GM18507 (cell line): ENCODE data around the gene DAGLB.

Source experiments
- DNase-seq: peaks from one replicate; pipeline ENCODE4 v3.0.0; 2011; ENCODE audit warnings: low read depth; ENCODE audit not compliant: insufficient read length; ENCODE audit errors: extremely low spot score
- FAIRE-seq: peaks from 2 replicates; lab custom pipeline; 2011; peaks lifted over from hg19 to GRCh38; lab: Jason Lieb, UNC

Gene DAGLB

DNA sequence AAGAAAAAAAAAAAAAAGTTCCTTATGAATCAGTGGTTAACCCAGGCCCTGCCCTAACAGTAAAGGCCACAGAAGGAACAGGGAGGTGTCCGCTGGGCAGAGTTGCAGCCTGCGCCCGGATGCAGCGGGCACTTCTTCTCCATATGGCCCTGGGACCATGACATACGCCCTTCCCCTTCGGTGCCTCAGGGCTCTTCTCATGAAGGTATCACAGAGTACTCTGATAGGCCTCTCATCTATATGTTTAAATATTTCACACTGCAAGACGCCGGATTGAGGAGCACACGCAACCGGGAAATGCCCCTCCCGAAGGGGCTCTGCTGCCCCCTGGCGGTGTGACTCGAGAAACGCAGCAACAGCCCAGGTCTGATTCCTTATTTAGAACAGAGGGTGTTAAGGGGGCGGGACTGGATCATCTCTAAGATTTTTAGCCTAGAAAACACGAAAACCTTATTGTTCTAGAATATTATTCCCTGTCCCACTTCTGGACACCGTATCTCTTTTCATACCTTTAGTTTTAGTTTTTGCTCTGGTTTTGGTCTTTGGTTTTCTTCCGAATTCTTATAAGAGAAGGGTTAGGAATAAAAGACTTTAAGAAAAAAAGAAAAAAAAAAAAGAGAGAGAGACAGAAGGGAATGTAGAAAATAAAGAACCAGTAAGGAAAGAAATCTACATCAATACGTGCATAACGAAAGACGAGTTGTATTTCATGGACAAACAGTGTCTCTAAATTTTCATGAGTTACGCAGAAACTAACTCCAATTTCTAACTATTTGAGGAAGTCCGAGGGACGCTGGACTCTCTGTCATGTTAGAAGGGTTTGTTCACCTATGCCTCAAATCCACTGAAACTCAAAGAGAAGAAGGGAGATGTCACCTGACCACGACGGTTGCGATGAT is 12.0 kb downstream of the DAGLB start:
- DNase-seq, result peak; percentile 83
- FAIRE-seq, result peak; percentile 88

- no peak for FAIRE-seq
- DNase-seq, result no peak
These were observed 13.8 kb downstream of the DAGLB start for GRCh38 chr7:6433784-6434615.

DNA sequence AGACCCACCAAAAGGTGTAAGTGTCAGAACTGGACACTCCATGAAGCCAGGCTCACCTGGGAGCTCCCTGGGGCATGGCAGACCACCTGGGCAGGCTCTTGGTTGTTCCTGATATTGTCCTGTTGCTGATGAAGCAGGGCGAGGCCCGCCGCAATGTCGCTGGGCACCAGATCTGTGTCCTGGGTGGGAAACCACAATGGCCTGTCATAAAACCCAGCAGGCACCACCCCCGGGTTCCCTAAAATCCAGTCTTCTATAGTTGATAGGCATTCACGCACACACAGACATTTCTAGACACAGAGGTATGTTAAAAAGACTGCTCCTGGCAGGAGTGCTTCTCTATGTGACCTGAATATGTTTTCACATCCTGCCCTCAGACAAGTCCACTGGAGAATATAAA is 15.0 kb downstream of the DAGLB start:
- no peak for DNase-seq
- FAIRE-seq, result no peak

DNA sequence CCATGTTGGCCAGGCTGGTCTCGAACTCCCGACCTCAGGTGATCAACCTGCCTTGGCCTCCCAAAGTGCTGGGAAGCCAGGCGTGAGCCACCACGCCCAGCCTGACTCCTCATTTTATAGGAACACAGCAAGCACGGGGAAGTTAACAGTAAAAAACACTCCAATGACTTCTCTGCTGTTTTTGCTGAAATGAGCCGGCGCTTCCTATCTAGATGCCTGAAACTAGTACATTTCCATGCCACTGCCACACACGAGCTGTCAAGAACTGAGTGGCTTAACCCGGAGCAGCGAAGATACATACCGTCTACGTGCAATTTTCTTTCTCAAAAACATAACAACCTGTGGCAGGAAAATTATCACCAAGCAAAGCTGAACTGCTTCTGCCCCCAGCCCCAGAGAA is 16.8 kb downstream of the DAGLB start:
- DNase-seq (no peak), FAIRE-seq (no peak)

GRCh38 chr7:6430271-6430940 is 17.3 kb downstream of the DAGLB start:
- no peak for FAIRE-seq
- DNase-seq, result no peak

- DNase-seq (no peak), FAIRE-seq (no peak)
These were observed 21.8 kb downstream of the DAGLB start for GRCh38 chr7:6425948-6426347.

DNA sequence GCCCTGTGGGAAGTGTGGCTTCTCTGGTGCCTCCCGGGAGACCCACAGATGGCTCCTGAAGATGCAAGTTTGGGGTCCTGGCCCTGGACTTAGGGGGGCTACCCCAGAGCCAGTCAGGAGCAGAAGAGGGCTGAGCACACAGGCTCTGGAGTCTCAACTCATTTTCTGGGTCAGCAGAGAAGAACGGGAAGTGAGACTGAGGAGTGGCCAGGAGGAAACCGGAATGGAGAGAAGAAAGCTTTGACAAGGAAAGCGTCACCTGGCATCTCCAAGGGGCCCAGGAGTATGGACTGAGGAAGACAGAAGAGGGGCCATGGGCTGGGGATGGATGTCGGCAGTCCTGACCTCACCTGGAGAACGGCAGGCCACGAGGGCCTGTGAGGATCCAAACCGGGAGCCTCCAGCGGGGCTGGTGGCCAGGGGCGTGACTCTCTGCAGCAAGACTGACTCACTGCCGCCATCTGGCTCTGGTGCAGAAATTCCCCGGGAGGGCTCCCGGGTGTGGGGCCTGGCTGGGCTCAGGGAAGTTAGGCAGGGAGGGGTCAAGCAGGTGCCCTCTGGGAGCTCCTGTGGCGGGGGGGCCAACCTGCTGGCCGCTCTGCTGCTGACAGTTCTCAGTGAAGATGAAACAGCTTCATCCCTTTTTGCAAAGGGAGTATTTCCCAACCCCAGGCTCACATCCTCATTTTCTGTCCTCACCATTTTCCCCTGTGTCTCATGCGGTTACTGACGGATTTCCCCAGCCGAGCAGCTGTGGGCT is 23.6 kb downstream of the DAGLB start:
- DNase-seq, result no peak
- no peak for FAIRE-seq

DNA sequence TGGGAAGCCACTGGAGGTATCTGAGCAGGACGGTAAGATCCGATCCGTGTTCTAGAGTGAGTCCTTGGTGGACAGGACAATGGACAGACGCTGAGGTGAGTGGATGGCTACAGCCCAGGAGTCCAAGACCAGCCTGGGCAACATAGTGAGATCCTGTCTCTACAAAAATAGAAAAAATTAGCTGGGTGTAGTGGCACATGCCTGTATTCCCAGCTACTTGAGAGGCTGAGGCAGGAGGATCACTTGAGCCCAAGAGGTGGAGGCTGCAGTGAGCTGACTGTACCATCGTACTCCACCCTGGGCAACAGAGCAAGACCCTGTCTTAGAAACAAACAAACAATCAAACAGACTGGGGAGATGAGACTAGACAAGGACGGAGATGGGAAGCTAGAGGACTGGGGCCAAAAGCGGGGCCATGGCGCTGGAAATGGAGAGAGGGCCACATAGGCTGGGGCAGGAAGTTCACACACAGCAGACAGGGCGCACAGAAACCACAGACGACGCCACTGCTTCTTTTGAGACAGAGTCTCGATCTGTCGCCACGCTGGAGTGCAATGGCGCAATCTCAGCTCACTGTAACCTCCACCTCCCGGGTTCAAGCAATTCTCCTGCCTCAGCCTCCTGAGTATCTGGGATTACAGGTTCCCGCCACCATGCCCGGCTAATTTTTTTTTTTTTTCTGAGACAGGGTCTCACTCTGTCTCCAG is 24.7 kb downstream of the DAGLB start:
- DNase-seq (no peak), FAIRE-seq (no peak)

- DNase-seq, result no peak
- no peak for FAIRE-seq
These were observed 25.7 kb downstream of the DAGLB start for GRCh38 chr7:6422095-6422494.

DNA sequence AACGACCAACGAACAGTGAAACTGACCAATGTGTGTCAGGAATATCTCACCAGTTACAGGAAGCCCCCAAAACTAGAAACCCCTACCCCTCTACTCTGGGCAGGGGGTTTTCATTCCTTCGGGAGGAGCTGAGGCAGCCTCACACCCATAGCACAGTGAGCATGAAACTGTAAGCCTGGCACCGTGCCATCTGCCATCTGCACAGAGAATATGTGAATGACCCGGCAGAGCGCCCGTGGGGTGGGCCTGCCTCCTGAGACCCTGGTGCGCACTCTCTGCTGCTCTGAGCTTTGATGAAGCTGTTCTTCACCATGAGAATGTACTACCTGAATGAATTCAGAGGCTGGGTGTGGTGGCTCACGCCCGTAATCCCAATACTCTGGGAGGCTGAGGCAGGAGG is 27.1 kb downstream of the DAGLB start:
- DNase-seq, result no peak
- no peak for FAIRE-seq

DNA sequence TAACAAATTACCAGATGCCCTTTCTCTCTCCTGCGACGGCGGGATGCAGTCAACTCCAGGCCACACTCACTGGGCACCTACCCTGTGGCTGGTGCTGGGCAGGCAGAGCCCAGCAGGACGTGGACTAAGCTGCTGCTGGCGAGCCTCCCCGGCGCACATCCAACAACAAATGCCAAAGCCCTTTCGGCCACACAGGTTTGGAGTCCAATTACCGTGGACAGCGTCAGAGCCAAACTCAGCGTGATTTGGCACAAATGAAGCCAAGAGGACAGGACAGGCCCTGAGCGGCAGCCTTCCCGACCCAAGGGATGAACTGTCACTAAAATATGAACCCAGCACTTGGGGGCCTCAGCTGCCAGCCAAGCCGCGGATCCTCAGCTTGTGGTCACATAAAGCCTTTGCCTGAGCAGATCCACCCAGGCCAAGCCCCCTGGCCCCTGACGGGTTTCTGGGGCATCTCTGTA is 28.4 kb downstream of the DAGLB start:
- FAIRE-seq (no peak), DNase-seq (no peak)

DNA sequence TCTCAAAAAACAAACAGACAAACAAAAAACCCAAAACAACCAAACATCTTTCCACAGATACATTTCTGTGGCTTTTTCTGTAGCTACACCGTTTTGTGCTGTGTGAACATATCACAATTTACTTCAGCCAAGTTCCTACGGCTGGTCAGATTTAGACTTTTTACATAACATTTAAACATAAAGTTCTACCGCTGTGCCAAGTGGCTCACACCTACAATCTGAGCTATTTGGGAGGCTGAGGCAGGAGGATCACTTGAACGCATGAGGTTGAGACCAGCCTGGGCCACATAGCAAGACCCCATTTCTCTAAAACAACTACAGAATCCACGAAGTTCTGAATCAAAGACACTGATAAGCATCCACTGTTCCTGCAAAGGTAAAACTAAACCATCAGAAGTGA is 30.3 kb downstream of the DAGLB start:
- DNase-seq (no peak), FAIRE-seq (no peak)

DNA sequence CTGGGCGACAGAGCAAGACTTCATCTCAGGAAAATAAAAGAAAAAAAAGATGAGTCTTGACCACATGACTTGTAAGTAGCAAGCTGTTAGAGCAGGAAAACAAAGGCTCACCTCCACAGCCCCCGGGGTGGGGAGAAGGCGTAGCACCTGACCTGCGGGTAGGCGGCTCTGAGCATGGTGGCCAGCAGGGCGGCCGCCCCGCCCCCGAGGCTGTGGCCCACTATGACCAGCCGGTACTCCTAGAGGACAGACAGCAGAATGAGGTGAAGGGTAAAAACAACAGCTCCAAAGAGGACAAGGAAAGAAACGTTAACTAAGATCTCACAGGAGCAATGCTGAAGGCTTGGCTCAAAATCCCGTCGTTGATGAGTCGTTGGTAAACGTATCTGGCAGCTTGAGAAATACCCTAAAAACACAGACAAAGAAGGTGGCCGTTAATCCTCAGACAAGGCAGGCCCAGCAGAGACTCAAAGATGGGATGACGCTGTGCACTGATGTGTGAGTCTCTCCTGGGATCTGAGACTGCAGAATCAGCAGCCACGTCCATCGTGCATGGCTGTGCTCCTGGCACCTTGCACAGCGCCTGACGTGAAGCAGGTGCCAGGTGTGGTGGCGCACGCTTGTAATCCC is 31.1 kb downstream of the DAGLB start:
- FAIRE-seq (no peak), DNase-seq (no peak)

GRCh38 chr7:6413637-6414036 is 34.1 kb downstream of the DAGLB start:
- DNase-seq, result no peak
- FAIRE-seq, result no peak

DNA sequence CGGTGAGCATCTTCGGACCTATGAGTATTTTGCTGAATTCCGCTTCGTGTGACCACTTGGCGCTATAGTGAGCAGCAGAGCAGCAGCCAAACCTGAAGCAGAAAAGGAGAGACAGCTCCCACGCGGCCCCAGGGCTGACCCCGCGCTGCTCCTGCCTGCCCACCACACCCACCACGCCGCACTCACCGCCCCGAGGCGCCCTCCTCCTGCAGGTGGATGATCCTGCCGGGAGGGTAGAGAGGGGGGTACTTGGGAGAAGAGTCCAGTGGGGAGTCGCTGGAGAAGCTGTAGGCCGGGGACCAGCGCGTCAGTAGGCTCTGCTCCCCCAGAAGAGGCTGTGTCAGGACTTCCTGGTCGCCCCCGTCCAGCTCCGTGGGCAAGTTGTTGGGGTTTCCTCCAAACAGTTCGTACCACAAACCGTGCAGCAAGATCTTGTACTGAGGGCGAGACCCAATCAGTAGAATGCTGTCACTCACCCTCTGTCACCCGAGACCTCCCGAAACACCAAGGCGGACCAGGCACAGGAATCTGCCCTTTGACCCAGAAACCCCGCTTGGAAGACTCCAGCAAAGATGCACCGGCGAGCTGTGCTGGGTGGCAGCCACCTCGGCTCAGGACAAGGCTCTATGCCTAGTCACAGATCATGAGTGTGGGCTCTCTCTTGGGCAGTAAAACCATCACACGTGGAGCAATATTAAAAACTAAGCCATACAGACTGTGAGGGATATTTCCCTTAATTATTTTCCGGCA is 37.6 kb downstream of the DAGLB start:
- DNase-seq (no peak), FAIRE-seq (no peak)

GRCh38 chr7:6409091-6409490 is 38.7 kb downstream of the DAGLB start:
- DNase-seq (no peak), FAIRE-seq (no peak)

- no peak for DNase-seq
- FAIRE-seq, result no peak
These were observed 40.3 kb downstream of the DAGLB start for GRCh38 chr7:6407434-6407833.

DNA sequence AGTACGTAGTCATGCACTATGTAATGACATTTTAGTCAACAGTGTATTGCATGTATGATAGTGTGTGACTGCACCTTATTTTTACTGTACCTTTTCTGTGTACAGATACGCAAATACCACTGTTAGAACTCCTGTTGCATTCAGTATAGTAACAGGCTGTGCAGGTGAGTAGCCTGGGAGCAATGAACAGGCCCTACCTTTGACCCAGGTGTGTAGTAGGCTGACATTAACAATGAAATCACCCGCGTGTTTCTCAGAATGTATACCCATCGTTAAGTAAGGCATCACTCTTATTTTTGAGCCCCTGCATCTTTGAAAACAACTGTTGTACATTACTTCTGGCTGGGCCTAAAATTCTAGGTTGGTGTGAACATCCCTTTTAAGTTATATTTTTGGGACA is 41.6 kb downstream of the DAGLB start:
- FAIRE-seq (no peak), DNase-seq (no peak)
